ENCODE measurements around the gene CASK.
A peak's percentile ranks its signal among the peaks of the same experiment; 100 is the strongest.

Gene CASK

GRCh38 chrX:41561045-41561444 is 362.3 kb downstream of the CASK start:
- peak; percentile 79 for DNase-seq (ENCODE audit: low read depth)

- peak; percentile 13 for DNase-seq (ENCODE audit: low read depth)
Measured at GRCh38 chrX:41559235-41560052, 363.9 kb downstream of the CASK start.

GRCh38 chrX:41558531-41558930 is 364.8 kb downstream of the CASK start:
- DNase-seq (ENCODE audit: low read depth) = peak; percentile 50

- DNase-seq (ENCODE audit: low read depth) = no peak
Measured at GRCh38 chrX:41556958-41557357, 366.4 kb downstream of the CASK start.

GRCh38 chrX:41553688-41554087 is 369.7 kb downstream of the CASK start:
- DNase-seq (ENCODE audit: low read depth) = peak; percentile 46

- DNase-seq (ENCODE audit: low read depth) = no peak
Measured at GRCh38 chrX:41548411-41548810, 374.9 kb downstream of the CASK start.

GRCh38 chrX:41543668-41544067 is 379.7 kb downstream of the CASK start:
- DNase-seq (ENCODE audit: low read depth) = no peak

GRCh38 chrX:41543025-41543424 is 380.3 kb downstream of the CASK start:
- no peak for DNase-seq (ENCODE audit: low read depth)

- DNase-seq (ENCODE audit: low read depth) = no peak
Measured at GRCh38 chrX:41542536-41542935, 380.8 kb downstream of the CASK start.

GRCh38 chrX:41542135-41542534 is 381.2 kb downstream of the CASK start:
- no peak for DNase-seq (ENCODE audit: low read depth)

GRCh38 chrX:41541386-41541785 is 382.0 kb downstream of the CASK start:
- DNase-seq (ENCODE audit: low read depth) = no peak

GRCh38 chrX:41538707-41539106 is 384.6 kb downstream of the CASK start:
- DNase-seq (ENCODE audit: low read depth) = no peak

- DNase-seq (ENCODE audit: low read depth) = no peak
Measured at GRCh38 chrX:41530085-41530484, 393.3 kb downstream of the CASK start.

- DNase-seq (ENCODE audit: low read depth) = no peak
Measured at GRCh38 chrX:41529221-41529620, 394.1 kb downstream of the CASK start.

- DNase-seq (ENCODE audit: low read depth) = no peak
Measured at GRCh38 chrX:41528784-41529183, 394.6 kb downstream of the CASK start.

- DNase-seq (ENCODE audit: low read depth) = peak; percentile 86
Measured at GRCh38 chrX:41526925-41527324, 396.4 kb downstream of the CASK start.

- no peak for DNase-seq (ENCODE audit: low read depth)
Measured at GRCh38 chrX:41526271-41526670, 397.1 kb downstream of the CASK start.

GRCh38 chrX:41522671-41523070 is 400.7 kb downstream of the CASK start:
- no peak for DNase-seq (ENCODE audit: low read depth)

- DNase-seq (ENCODE audit: low read depth) = no peak
Measured at GRCh38 chrX:41522081-41522480, 401.3 kb downstream of the CASK start.

- no peak for DNase-seq (ENCODE audit: low read depth)
Measured at GRCh38 chrX:41519468-41519867, 403.9 kb downstream of the CASK start.

- peak; percentile 33 for DNase-seq (ENCODE audit: low read depth)
Measured at GRCh38 chrX:41518841-41519220, 404.5 kb downstream of the CASK start.

- DNase-seq (ENCODE audit: low read depth) = no peak
Measured at GRCh38 chrX:41518127-41518840, 405.1 kb downstream of the CASK start.

- no peak for DNase-seq (ENCODE audit: low read depth)
Measured at GRCh38 chrX:41516999-41517765, 406.2 kb downstream of the CASK start.

Data from ELR (cell line).